GM12872 (cell line): ENCODE data around the gene METTL27.
A peak's percentile ranks its signal among the peaks of the same experiment; 100 is the strongest.

Source experiments
- CTCF ChIP-seq: IDR thresholded peaks from 3 replicates; pipeline ENCODE4 v1.5.1; 2011; ENCODE audit warnings: low read depth, mild to moderate bottlenecking, low read length, moderate library complexity; ENCODE audit not compliant: insufficient read depth

The METTL27 gene

GRCh38 chr7:73812996-73813395 lies 29.3 kb downstream of the METTL27 start:
- no peak for TF ChIP-seq CTCF

GRCh38 chr7:73811760-73812168 lies 30.6 kb downstream of the METTL27 start:
- TF ChIP-seq CTCF = peak; percentile 85

GRCh38 chr7:73810998-73811360 lies 31.3 kb downstream of the METTL27 start:
- no peak for TF ChIP-seq CTCF

- no peak for TF ChIP-seq CTCF
Observed at GRCh38 chr7:73809467-73809951, 32.8 kb downstream of the METTL27 start.

- no peak for TF ChIP-seq CTCF
Observed at GRCh38 chr7:73802459-73802858, 39.9 kb downstream of the METTL27 start.

GRCh38 chr7:73801577-73801976 lies 40.7 kb downstream of the METTL27 start:
- no peak for TF ChIP-seq CTCF

GRCh38 chr7:73799282-73800141 lies 42.8 kb downstream of the METTL27 start:
- no peak for TF ChIP-seq CTCF
